Caco-2 (cell line): ENCODE data around the gene C5. TPM values are rescaled to one million over a fixed set of nuclear protein-coding genes. Genes with fewer than 3 reads are reported as not detected.

Experiments
- BruUV-seq: library from RNA; stranded (reverse); fragments of 400-500 nt; replicated peaks from 2 replicates; lab custom pipeline; 2021; lab: Mats Ljungman, UMichigan
- CTCF ChIA-PET: fragments of 300-600 bp; sonication (Branson Sonifier 250); formaldehyde crosslinking; loops from one replicate; lab custom pipeline; 2022; ENCODE audit warnings: antibody characterized with exemption; lab: Charles Lee
- POLR2A ChIA-PET: fragments of 300-600 bp; sonication (Branson Sonifier 250); formaldehyde crosslinking; loops from one replicate; lab custom pipeline; 2022; ENCODE audit warnings: antibody characterized with exemption; lab: Charles Lee
- DNase-seq, 2 experiments: peaks; one replicate each; pipeline versions ENCODE4 v3.0.0 to v3.0.0-alpha.2; 2020 to 2022
- H3K27me3 ChIP-seq: replicated peaks from 2 replicates; pipeline ENCODE4 v1.6.0; 2011; ENCODE audit warnings: low read length; ENCODE audit not compliant: control insufficient read depth, insufficient read depth
- H3K36me3 ChIP-seq: 2 replicates; pipeline ENCODE4 v1.5.1; 2011; ENCODE audit warnings: low read length; ENCODE audit not compliant: control insufficient read depth, insufficient read depth
- H3K4me1 ChIP-seq: fragments of 250-450 bp; sonication (Bioruptor Pico); 2 replicates; pipeline ENCODE4 v1.5.1; 2020; ENCODE audit warnings: mild to moderate bottlenecking
- H3K4me3 ChIP-seq: 2 replicates; pipeline ENCODE4 v1.5.1; 2011; ENCODE audit warnings: low read depth, mild to moderate bottlenecking, control low read depth, low read length
- H3K9me3 ChIP-seq: fragments of 250-450 bp; sonication (Bioruptor Pico); 2 replicates; pipeline ENCODE4 v1.5.1; 2020; ENCODE audit warnings: mild to moderate bottlenecking, moderate library complexity
- H3K27ac Mint-ChIP-seq: one replicate; pipeline ENCODE4 v1.8.0; 2022; ENCODE audit warnings: mixed read lengths; ENCODE audit not compliant: unreplicated experiment
- H3K27me3 Mint-ChIP-seq: one replicate; pipeline ENCODE4 v1.8.0; 2022; ENCODE audit warnings: mixed read lengths; ENCODE audit not compliant: insufficient read depth, unreplicated experiment
- H3K36me3 Mint-ChIP-seq: one replicate; pipeline ENCODE4 v1.8.0; 2022; ENCODE audit warnings: mild to moderate bottlenecking, mixed read lengths; ENCODE audit not compliant: insufficient read depth, unreplicated experiment
- H3K4me1 Mint-ChIP-seq: one replicate; pipeline ENCODE4 v1.8.0; 2022; ENCODE audit warnings: low read depth, mixed read lengths; ENCODE audit not compliant: unreplicated experiment
- H3K4me3 Mint-ChIP-seq: one replicate; pipeline ENCODE4 v1.8.0; 2022; ENCODE audit warnings: mild to moderate bottlenecking, moderate library complexity, mixed read lengths; ENCODE audit not compliant: unreplicated experiment
- H3K9me3 Mint-ChIP-seq: one replicate; pipeline ENCODE4 v1.8.0; 2022; ENCODE audit warnings: mixed read lengths; ENCODE audit not compliant: unreplicated experiment
- intact Hi-C: fragments of 100-400 bp; cut with micrococcal nuclease; formaldehyde crosslinking; loops from one replicate; pipeline ENCODE4 v1.10.0; 2022; ENCODE audit not compliant: unreplicated experiment
- total RNA-seq: library from RNA; stranded (reverse); gene quantifications from 2 replicates; pipeline ENCODE4 v1.2.3, GENCODE V29; 2022
- TF ChIP-seq, protein P1 (sequence below), 2 experiments: fragments of 200-600 bp in 1 of 2; IDR thresholded peaks; 1 replicate in 1 of 2; 2 replicates in 1 of 2; pipeline versions ENCODE4 v1.5.1 to v1.8.0; 2011 to 2022; ENCODE audit warnings: antibody characterized with exemption in 1 of 2, control low read depth in 1 of 2, inconsistent platforms in 1 of 2, low read depth in 1 of 2, low read length in 1 of 2, mild to moderate bottlenecking in 1 of 2, moderate library complexity in 1 of 2; ENCODE audit not compliant: insufficient read depth in 1 of 2, severe bottlenecking in 1 of 2, unreplicated experiment in 1 of 2

The C5 gene
- total RNA-seq, 1 experiment from 2014 or later: 14.9 TPM

DNA sequence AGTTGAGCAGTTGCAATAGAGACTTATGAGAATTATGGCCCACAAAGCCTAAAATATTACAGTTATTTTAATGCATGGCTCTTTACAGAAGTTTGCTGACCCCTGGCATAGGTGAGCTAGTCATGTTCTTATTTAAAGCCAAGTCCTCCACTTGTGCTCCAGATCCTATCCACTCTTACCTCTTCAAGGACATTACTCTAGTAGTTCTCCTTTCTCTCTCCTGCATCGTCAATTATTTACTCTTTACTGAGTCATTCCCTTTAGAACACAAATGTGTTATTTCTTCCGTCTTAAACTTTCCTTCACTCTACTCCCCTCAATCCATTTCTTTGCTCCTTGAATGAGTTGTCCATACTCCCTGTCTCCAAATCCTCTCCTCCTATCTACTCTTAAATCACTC lies 102.9 kb downstream of the C5 start:
- no peak overlapping the region for H3K4me3 ChIP-seq
- Mint-ChIP-seq H3K4me1 (no peaks in the 10 kb centered on the region), H3K4me3 (no peak overlapping the region), H3K9me3 (no peaks in the 10 kb centered on the region), H3K27me3 (no peaks in the 10 kb centered on the region), H3K27ac (no peak overlapping the region), H3K36me3 (no peaks in the 10 kb centered on the region)
- no peaks in the 10 kb centered on the region for H3K9me3 ChIP-seq
- POLR2A ChIA-PET: no interaction called here
- CTCF ChIA-PET: no interaction called here
- intact Hi-C loops: no loop called here
- H3K27me3 ChIP-seq: no peaks in the 10 kb centered on the region
- H3K36me3 ChIP-seq: no peaks in the 10 kb centered on the region
- BruUV-seq: no TSS peak
- no peaks in the 10 kb centered on the region for H3K4me1 ChIP-seq
- TF ChIP-seq, protein P1, sequence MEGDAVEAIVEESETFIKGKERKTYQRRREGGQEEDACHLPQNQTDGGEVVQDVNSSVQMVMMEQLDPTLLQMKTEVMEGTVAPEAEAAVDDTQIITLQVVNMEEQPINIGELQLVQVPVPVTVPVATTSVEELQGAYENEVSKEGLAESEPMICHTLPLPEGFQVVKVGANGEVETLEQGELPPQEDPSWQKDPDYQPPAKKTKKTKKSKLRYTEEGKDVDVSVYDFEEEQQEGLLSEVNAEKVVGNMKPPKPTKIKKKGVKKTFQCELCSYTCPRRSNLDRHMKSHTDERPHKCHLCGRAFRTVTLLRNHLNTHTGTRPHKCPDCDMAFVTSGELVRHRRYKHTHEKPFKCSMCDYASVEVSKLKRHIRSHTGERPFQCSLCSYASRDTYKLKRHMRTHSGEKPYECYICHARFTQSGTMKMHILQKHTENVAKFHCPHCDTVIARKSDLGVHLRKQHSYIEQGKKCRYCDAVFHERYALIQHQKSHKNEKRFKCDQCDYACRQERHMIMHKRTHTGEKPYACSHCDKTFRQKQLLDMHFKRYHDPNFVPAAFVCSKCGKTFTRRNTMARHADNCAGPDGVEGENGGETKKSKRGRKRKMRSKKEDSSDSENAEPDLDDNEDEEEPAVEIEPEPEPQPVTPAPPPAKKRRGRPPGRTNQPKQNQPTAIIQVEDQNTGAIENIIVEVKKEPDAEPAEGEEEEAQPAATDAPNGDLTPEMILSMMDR (IDR thresholded peaks at IDR 0.05; ENCODE audit: insufficient read depth in 1 of 2, low read depth in 1 of 2, low read length in 1 of 2, severe bottlenecking in 1 of 2, unreplicated experiment in 1 of 2): no peak
- DNase-seq: no peak

DNA sequence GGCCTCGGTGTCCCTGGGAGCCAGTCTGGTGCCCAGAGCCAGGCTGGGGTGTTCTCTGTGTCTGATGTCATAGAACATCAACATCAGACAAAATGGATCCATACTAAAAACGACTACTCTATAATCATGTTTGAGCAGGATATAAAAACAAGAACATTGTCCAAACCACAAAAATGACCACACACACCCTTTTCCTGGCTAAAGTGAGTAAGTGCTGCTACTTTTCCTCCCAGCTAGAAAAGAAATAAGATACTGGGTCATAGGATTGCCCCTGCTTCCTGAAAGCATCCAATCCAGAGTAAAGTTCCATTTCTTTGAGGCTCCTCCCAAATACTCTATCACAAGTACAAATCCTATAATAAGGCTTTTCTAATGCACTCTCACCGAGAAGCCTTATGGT lies 103.8 kb downstream of the C5 start:
- no peak overlapping the region for H3K4me3 Mint-ChIP-seq
- ChIA-PET CTCF (no interaction called here), POLR2A (no interaction called here)
- H3K27me3 ChIP-seq: no peaks in the 10 kb centered on the region
- H3K36me3 ChIP-seq: no peaks in the 10 kb centered on the region
- no peaks in the 10 kb centered on the region for H3K27me3 Mint-ChIP-seq
- H3K27ac Mint-ChIP-seq: no peak overlapping the region
- TF ChIP-seq, protein P1 (IDR thresholded peaks at IDR 0.05; ENCODE audit: insufficient read depth in 1 of 2, low read depth in 1 of 2, low read length in 1 of 2, severe bottlenecking in 1 of 2, unreplicated experiment in 1 of 2): no peak
- no peaks in the 10 kb centered on the region for H3K9me3 ChIP-seq
- H3K4me1 ChIP-seq: no peaks in the 10 kb centered on the region
- H3K36me3 Mint-ChIP-seq: no peaks in the 10 kb centered on the region
- intact Hi-C loops: no loop called here
- H3K4me1 Mint-ChIP-seq: no peaks in the 10 kb centered on the region
- no peaks in the 10 kb centered on the region for H3K9me3 Mint-ChIP-seq
- no TSS peak for BruUV-seq
- no peak overlapping the region for H3K4me3 ChIP-seq
- no peak for DNase-seq

- Histone ChIP-seq H3K4me3 (no peak overlapping the region), H3K27me3 (no peaks in the 10 kb centered on the region), H3K9me3 (no peaks in the 10 kb centered on the region), H3K36me3 (no peaks in the 10 kb centered on the region), H3K4me1 (no peaks in the 10 kb centered on the region)
- Mint-ChIP-seq H3K27me3 (no peaks in the 10 kb centered on the region), H3K4me3 (no peak overlapping the region), H3K4me1 (no peaks in the 10 kb centered on the region), H3K9me3 (no peaks in the 10 kb centered on the region), H3K27ac (no peak overlapping the region), H3K36me3 (no peaks in the 10 kb centered on the region)
- DNase-seq: no peak
- intact Hi-C loops: no loop called here
- no TSS peak for BruUV-seq
- TF ChIP-seq, protein P1 (IDR thresholded peaks at IDR 0.05; ENCODE audit: insufficient read depth in 1 of 2, low read depth in 1 of 2, low read length in 1 of 2, severe bottlenecking in 1 of 2, unreplicated experiment in 1 of 2): no peak
- ChIA-PET POLR2A (no interaction called here), CTCF (no interaction called here)
Measured at GRCh38 chr9:120944948-120945347, 105.1 kb downstream of the C5 start.
